Stimulated activated naive B cell treated with anti-CD40 and anti-IgM and Interleukin-4, amounts not matched to agents 10 μg/mL and 1 μg/mL and 100 μg/mL, for 72 hours (primary cell): ENCODE results near the gene CAMK1G.

Experiments
- ATAC-seq, 2 donors: fragments of 150-1000 bp; cut with Tn5 transposase; replicated peaks; 2 replicates each; pipeline ENCODE4 v1.10.0; 2021; ENCODE audit warnings: moderate library complexity in 1 of 2
- DNase-seq: peaks from one replicate; pipeline ENCODE4 v3.0.0; 2021
- H3K27ac Mint-ChIP-seq: one replicate; pipeline ENCODE4 v1.8.0; 2022; ENCODE audit warnings: mild to moderate bottlenecking, mixed read lengths
- H3K27me3 Mint-ChIP-seq, 2 donors: one replicate each; pipeline ENCODE4 v1.8.0; 2022; ENCODE audit warnings: mixed read lengths in 2 of 2
- H3K36me3 Mint-ChIP-seq, 2 donors: one replicate each; pipeline ENCODE4 v1.8.0; 2022; ENCODE audit warnings: mixed read lengths in 2 of 2, mild to moderate bottlenecking in 1 of 2
- H3K4me1 Mint-ChIP-seq, 2 donors: one replicate each; pipeline ENCODE4 v1.8.0; 2022; ENCODE audit warnings: mixed read lengths in 2 of 2, mild to moderate bottlenecking in 1 of 2
- H3K4me3 Mint-ChIP-seq, 2 donors: one replicate each; pipeline ENCODE4 v1.8.0; 2022; ENCODE audit warnings: mild to moderate bottlenecking in 2 of 2, mixed read lengths in 2 of 2, moderate library complexity in 1 of 2
- H3K9me3 Mint-ChIP-seq, 2 donors: one replicate each; pipeline ENCODE4 v1.8.0; 2022; ENCODE audit warnings: mixed read lengths in 2 of 2, mild to moderate bottlenecking in 1 of 2

CAMK1G gene

GRCh38 chr1:209554761-209555611, 28.5 kb upstream of the CAMK1G start:
- DNase-seq: no peak
- Mint-ChIP-seq H3K9me3 (no peaks in the 10 kb centered on the region), H3K27me3 (peaks cover 0 to 6% of the 10 kb centered on the region in 2 donors), H3K36me3 (no peaks in the 10 kb centered on the region), H3K4me3 (no peak overlapping the region), H3K4me1 (no peaks in the 10 kb centered on the region), H3K27ac (no peak overlapping the region)
- ATAC-seq: no peak

DNA sequence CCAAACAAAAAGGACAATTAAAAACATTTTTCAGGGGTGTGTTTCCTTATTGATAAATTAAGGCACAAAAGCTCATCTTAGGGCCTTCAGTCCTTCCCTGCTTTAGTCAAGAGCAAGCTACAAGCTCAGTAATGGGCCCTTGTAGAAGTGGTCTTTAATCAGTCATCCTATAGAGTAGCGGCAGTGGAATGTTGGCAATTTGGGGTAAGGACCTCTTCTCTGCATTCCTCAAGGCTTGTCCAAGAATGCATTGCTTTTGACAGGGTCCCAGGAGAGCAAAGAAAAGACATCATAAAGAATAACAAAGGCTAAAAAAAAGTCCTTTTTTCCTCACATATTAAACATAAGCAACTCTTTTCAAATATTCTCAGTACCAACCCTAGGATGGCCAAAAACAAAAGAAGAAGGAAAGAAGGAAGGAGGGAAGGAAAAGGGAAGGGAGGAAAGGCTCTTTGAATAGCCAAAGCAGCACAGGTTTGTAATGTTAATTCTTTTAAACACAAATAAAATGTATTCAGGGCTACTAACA, 27.3 kb upstream of the CAMK1G start:
- Mint-ChIP-seq H3K9me3 (no peaks in the 10 kb centered on the region), H3K4me3 (no peak overlapping the region), H3K4me1 (no peaks in the 10 kb centered on the region), H3K27ac (no peak overlapping the region), H3K36me3 (no peaks in the 10 kb centered on the region), H3K27me3 (peaks cover under 1 to 6% of the 10 kb centered on the region in 2 donors)
- ATAC-seq (no peak), DNase-seq (no peak)

GRCh38 chr1:209557221-209557620, 26.3 kb upstream of the CAMK1G start:
- ATAC-seq (no peak), DNase-seq (no peak)
- Mint-ChIP-seq H3K9me3 (no peaks in the 10 kb centered on the region), H3K27ac (no peak overlapping the region), H3K4me3 (no peak overlapping the region), H3K4me1 (no peaks in the 10 kb centered on the region), H3K36me3 (no peaks in the 10 kb centered on the region), H3K27me3 (peaks cover 11 to 13% of the 10 kb centered on the region in 2 donors)

GRCh38 chr1:209560529-209560928, 23.0 kb upstream of the CAMK1G start:
- no peaks in the 10 kb centered on the region for H3K36me3 Mint-ChIP-seq
- DNase-seq: no peak
- no peak overlapping the region for H3K27ac Mint-ChIP-seq
- H3K9me3 Mint-ChIP-seq: no peaks in the 10 kb centered on the region
- peaks cover 31 to 32% of the 10 kb centered on the region in 2 donors for H3K27me3 Mint-ChIP-seq
- ATAC-seq: no peak
- no peak overlapping the region for H3K4me3 Mint-ChIP-seq
- no peaks in the 10 kb centered on the region for H3K4me1 Mint-ChIP-seq

DNA sequence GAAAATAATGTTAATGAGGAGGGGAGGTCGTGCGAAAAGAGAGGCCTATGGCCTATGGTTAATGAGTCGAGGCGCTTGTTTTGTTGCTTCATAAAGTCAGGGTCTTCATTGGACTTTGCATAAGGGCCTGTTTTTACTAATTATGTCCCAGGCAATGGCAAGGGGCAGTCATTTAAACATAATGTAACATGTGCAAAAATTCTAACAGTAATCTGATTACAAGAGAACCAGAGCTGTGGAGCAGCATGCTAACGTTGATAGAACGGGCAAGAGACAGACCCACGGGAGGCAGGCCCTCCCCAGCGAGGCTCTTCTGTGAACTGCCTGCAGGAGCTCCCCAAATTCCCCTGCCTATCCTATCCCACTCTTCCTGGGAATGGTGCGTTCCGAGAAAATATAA, 22.6 kb upstream of the CAMK1G start:
- DNase-seq: no peak
- no peaks in the 10 kb centered on the region for H3K4me1 Mint-ChIP-seq
- peaks cover 34 to 36% of the 10 kb centered on the region in 2 donors for H3K27me3 Mint-ChIP-seq
- no peak overlapping the region for H3K27ac Mint-ChIP-seq
- H3K9me3 Mint-ChIP-seq: no peaks in the 10 kb centered on the region
- no peaks in the 10 kb centered on the region for H3K36me3 Mint-ChIP-seq
- no peak for ATAC-seq
- no peak overlapping the region for H3K4me3 Mint-ChIP-seq

DNA sequence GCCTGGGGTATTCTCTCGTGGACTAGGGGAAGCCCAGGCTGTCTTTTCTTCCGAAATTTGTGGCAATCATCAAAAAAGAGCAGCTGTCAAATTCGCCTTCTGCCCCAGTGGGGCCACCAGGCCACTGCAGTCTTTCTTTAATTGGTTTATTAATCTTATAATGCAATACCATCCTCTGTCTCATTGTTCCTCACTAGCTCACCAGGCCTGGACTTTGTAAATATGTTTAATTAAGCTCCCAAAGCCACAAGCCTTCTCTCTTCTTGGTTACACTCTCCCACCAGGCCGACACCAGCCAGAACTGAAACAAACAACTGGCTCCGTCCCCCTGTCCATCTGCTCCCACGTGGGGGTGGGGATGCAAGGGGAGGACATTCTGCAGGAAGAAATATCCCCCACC, 22.0 kb upstream of the CAMK1G start:
- Mint-ChIP-seq H3K4me3 (no peak overlapping the region), H3K36me3 (no peaks in the 10 kb centered on the region), H3K9me3 (no peaks in the 10 kb centered on the region), H3K4me1 (no peaks in the 10 kb centered on the region), H3K27ac (no peak overlapping the region), H3K27me3 (peaks cover 40 to 42% of the 10 kb centered on the region in 2 donors)
- no peak for ATAC-seq
- no peak for DNase-seq

GRCh38 chr1:209564849-209565248, 18.7 kb upstream of the CAMK1G start:
- H3K27ac Mint-ChIP-seq: no peak overlapping the region
- no peak for ATAC-seq
- H3K4me1 Mint-ChIP-seq: peaks cover 4 to 9% of the 10 kb centered on the region in 2 donors
- H3K27me3 Mint-ChIP-seq: peaks cover 53 to 57% of the 10 kb centered on the region in 2 donors
- H3K4me3 Mint-ChIP-seq: no peak overlapping the region
- no peaks in the 10 kb centered on the region for H3K36me3 Mint-ChIP-seq
- no peak for DNase-seq
- H3K9me3 Mint-ChIP-seq: no peaks in the 10 kb centered on the region

- peak; percentile 89 to 95 for ATAC-seq
- H3K36me3 Mint-ChIP-seq: no peaks in the 10 kb centered on the region
- H3K27me3 Mint-ChIP-seq: peaks cover 61% of the 10 kb centered on the region in 2 donors
- no peak overlapping the region for H3K27ac Mint-ChIP-seq
- DNase-seq: peak; percentile 47
- H3K4me1 Mint-ChIP-seq: peaks cover 6 to 11% of the 10 kb centered on the region in 2 donors
- no peaks in the 10 kb centered on the region for H3K9me3 Mint-ChIP-seq
- no peak overlapping the region for H3K4me3 Mint-ChIP-seq
Measured at GRCh38 chr1:209565759-209566678, 17.5 kb upstream of the CAMK1G start.

GRCh38 chr1:209567698-209568175, 15.8 kb upstream of the CAMK1G start:
- Mint-ChIP-seq H3K27ac (no peak overlapping the region), H3K9me3 (no peaks in the 10 kb centered on the region), H3K27me3 (peaks cover 48 to 67% of the 10 kb centered on the region in 2 donors), H3K4me3 (no peak overlapping the region), H3K36me3 (no peaks in the 10 kb centered on the region), H3K4me1 (peaks cover 6 to 11% of the 10 kb centered on the region in 2 donors)
- no peak for DNase-seq
- ATAC-seq: no peak

DNA sequence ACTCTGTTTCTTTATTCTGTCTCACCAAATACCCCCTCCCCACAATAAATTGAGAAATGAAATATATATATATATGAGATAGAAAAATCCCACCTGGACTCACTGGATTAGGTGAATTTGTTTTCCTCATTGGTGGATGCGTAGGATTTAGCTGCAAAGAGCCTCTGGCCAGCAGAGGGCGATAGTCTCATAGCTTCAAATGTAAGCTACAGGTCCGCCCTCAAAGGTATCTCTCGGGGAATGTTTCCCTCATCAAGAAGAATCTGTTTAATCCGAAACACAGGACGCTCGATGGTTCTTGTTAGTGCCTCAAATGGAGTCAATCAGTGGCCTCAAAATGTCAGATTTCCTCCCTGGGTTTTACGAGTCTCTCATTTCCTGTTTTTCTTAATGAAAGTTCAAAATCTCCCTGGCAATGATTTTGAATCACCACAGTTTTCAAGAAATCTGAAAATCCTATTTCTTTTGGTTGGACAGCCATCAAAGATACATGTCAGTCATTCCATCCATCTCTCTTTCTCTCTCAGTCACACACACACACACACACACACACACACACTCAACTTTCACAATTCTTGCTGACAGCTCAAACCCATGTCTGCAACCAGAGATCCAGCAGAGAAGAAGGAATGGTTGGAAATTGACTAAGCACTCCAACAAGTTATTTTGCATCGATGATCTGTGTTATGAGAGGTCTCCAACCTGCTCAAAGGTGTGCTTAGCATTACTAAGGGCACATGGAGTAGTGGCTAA, 13.9 kb upstream of the CAMK1G start:
- Mint-ChIP-seq H3K4me3 (no peak overlapping the region), H3K27ac (no peak overlapping the region), H3K4me1 (peaks cover 6 to 11% of the 10 kb centered on the region in 2 donors)

DNA sequence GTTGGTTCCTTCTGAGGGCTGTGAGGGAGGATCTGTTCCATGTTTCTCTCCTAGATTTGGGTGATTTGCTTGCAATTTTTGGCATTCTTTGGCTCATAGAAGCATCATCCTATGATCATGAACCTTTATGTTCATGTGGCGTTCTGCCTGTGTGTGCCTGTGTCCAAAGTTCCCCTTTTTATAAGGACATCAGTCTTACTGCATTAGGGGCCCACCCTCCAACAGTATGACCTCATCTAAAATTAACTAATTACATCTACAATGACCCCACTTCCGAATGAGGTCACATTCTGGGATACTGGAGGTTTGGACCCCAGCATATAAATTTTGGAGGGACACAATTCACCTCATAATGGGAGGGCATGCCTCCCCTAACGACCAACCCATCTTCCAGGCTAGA, 12.8 kb upstream of the CAMK1G start:
- no peak overlapping the region for H3K27ac Mint-ChIP-seq
- no peaks in the 10 kb centered on the region for H3K9me3 Mint-ChIP-seq
- H3K36me3 Mint-ChIP-seq: no peaks in the 10 kb centered on the region
- no peak for DNase-seq
- ATAC-seq: no peak
- H3K4me1 Mint-ChIP-seq: peaks cover 6 to 11% of the 10 kb centered on the region in 2 donors
- H3K4me3 Mint-ChIP-seq: no peak overlapping the region
- peaks cover 32 to 53% of the 10 kb centered on the region in 2 donors for H3K27me3 Mint-ChIP-seq

More for the DNA sequence above, 13.9 kb upstream of the CAMK1G start:
- Mint-ChIP-seq H3K27me3 (peaks cover 37 to 63% of the 10 kb centered on the region in 2 donors), H3K36me3 (no peaks in the 10 kb centered on the region), H3K9me3 (no peaks in the 10 kb centered on the region)
- ATAC-seq: peak; percentile 49 to 61
- peak; percentile 31 for DNase-seq

DNA sequence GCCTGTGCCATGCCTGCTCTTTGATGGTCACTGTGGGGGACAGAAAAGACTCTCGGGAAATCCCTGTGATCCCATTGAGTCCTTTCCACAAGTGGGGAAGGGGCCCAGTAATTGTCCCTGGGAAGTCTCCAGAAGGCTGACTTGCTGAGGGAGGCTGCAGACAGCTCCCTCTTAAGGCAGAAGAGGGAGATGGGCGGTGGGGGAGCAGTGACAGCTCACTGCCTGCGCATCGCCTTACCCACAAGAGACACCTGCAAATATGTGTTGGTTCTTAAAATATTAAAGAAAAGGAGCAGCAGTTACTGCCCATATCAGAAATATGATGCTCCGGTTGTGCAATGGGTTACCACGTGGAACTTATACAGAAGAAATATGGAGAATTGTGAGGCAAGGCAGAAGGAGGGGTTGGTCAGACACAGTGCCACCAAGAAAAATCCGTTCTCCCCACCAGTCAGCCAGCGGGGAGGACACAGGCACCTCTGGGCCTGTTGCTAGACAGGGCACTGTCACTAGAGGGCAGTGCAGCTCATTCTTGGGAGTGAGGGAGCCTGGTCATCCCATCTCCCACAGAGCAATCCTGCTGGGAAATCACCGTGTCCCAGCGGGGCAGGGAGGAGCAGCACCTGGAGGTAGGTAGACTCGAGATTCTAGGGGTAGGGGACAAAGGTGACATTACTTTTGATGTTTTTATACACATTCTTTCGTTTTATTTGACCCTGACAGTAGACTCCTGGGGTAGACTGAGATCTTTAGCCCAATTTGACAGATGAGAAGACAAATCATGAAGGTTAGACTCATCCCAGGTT, 6.9 kb upstream of the CAMK1G start:
- Mint-ChIP-seq H3K4me1 (no peaks in the 10 kb centered on the region), H3K36me3 (no peaks in the 10 kb centered on the region), H3K27ac (no peak overlapping the region), H3K4me3 (no peak overlapping the region), H3K9me3 (no peaks in the 10 kb centered on the region), H3K27me3 (peaks cover 14 to 36% of the 10 kb centered on the region in 2 donors)
- ATAC-seq (peak; percentile 82 to 86), DNase-seq (peak; percentile 39)

GRCh38 chr1:209577346-209577745, 6.2 kb upstream of the CAMK1G start:
- no peaks in the 10 kb centered on the region for H3K4me1 Mint-ChIP-seq
- H3K27ac Mint-ChIP-seq: no peak overlapping the region
- H3K9me3 Mint-ChIP-seq: no peaks in the 10 kb centered on the region
- ATAC-seq (no peak), DNase-seq (no peak)
- no peaks in the 10 kb centered on the region for H3K36me3 Mint-ChIP-seq
- H3K4me3 Mint-ChIP-seq: no peak overlapping the region
- H3K27me3 Mint-ChIP-seq: peaks cover 14 to 29% of the 10 kb centered on the region in 2 donors
